GM13976 (cell line): Measurements from ENCODE around the gene SHQ1.

Experiments
- DNase-seq: peaks from one replicate; pipeline ENCODE4 v3.0.0; 2012; ENCODE audit warnings: low spot score
- CTCF ChIP-seq: IDR thresholded peaks from 2 replicates; pipeline ENCODE4 v1.5.1; 2012; ENCODE audit warnings: borderline replicate concordance, mild to moderate bottlenecking; ENCODE audit not compliant: insufficient read depth; ENCODE audit errors: extremely low read depth, missing control alignments, control extremely low read depth
- in situ Hi-C: fragments of 300-500 bp; cut with MboI; formaldehyde crosslinking; loops from one replicate; pipeline ENCODE4 v1.12.0; 2022; ENCODE audit warnings: low sequenced_read_pairs, mixed read lengths, inconsistent platforms; ENCODE audit not compliant: unreplicated experiment

The SHQ1 gene

GRCh38 chr3:72818092-72818773 is 30.0 kb downstream of the SHQ1 start:
- DNase-seq: no peak
- in situ Hi-C loops: no loop called here
- TF ChIP-seq CTCF: peak; percentile 46

- TF ChIP-seq CTCF: no peak
- no peak for DNase-seq
- in situ Hi-C loops: no loop called here
Measured at GRCh38 chr3:72816862-72817355, 31.3 kb downstream of the SHQ1 start.

GRCh38 chr3:72814308-72814707 is 33.9 kb downstream of the SHQ1 start:
- peak; percentile 59 for DNase-seq
- no peak for TF ChIP-seq CTCF
- in situ Hi-C loops: no loop called here

GRCh38 chr3:72812201-72812600 is 36.0 kb downstream of the SHQ1 start:
- DNase-seq: no peak
- in situ Hi-C loops: no loop called here
- no peak for TF ChIP-seq CTCF

- TF ChIP-seq CTCF: no peak
- in situ Hi-C loops: no loop called here
- DNase-seq: no peak
Measured at GRCh38 chr3:72811571-72811970, 36.7 kb downstream of the SHQ1 start.

GRCh38 chr3:72810659-72811434 is 37.4 kb downstream of the SHQ1 start:
- DNase-seq: no peak
- in situ Hi-C loops: no loop called here

More at GRCh38 chr3:72810659-72811434, 37.4 kb downstream of the SHQ1 start:
- TF ChIP-seq CTCF: no peak
